Effector CD4-positive, alpha-beta T cell (primary cell): ENCODE results near the gene KLK14.
A peak's percentile ranks its signal among the peaks of the same experiment; 100 is the strongest.

ENCODE experiments used
- DNase-seq: peaks from one replicate; pipeline ENCODE4 v3.0.0-alpha.2; 2020

The KLK14 gene

GRCh38 chr19:51108066-51108804 is 25.5 kb upstream of the KLK14 start, which contains the start of gene CTU1:
Gene CTU1, minus strand, starts transcription at chr19:51108409. Its CDS starts 3,840 bp downstream, at chr19:51104569.
- peak; percentile 97 for DNase-seq

GRCh38 chr19:51107406-51108065 is 24.8 kb upstream of the KLK14 start:
- no peak for DNase-seq

- DNase-seq: no peak
Observed at GRCh38 chr19:51103926-51104341, 21.2 kb upstream of the KLK14 start.

- no peak for DNase-seq
Observed at GRCh38 chr19:51102991-51103390, 20.3 kb upstream of the KLK14 start.

- DNase-seq: no peak
Observed at GRCh38 chr19:51101171-51101865, 18.6 kb upstream of the KLK14 start.

- DNase-seq: no peak
Observed at GRCh38 chr19:51100601-51101000, 17.9 kb upstream of the KLK14 start.

GRCh38 chr19:51099047-51099382 is 16.3 kb upstream of the KLK14 start:
- DNase-seq: no peak

GRCh38 chr19:51098365-51099046 is 15.8 kb upstream of the KLK14 start:
- DNase-seq: no peak

GRCh38 chr19:51097796-51098195 is 15.1 kb upstream of the KLK14 start:
- DNase-seq: no peak

GRCh38 chr19:51097166-51097738 is 14.6 kb upstream of the KLK14 start:
- peak; percentile 65 for DNase-seq

GRCh38 chr19:51096473-51097165 is 13.9 kb upstream of the KLK14 start:
- DNase-seq: no peak

- peak; percentile 12 for DNase-seq
Observed at GRCh38 chr19:51094696-51095279, 12.1 kb upstream of the KLK14 start.

GRCh38 chr19:51093510-51094345 is 11.0 kb upstream of the KLK14 start:
- DNase-seq: no peak

GRCh38 chr19:51093101-51093500 is 10.4 kb upstream of the KLK14 start:
- no peak for DNase-seq

- no peak for DNase-seq
Observed at GRCh38 chr19:51091895-51092873, 9.5 kb upstream of the KLK14 start.

- DNase-seq: no peak
Observed at GRCh38 chr19:51091126-51091525, 8.4 kb upstream of the KLK14 start.

- no peak for DNase-seq
Observed at GRCh38 chr19:51090471-51090870, 7.8 kb upstream of the KLK14 start.

GRCh38 chr19:51089786-51090185 is 7.1 kb upstream of the KLK14 start:
- no peak for DNase-seq

GRCh38 chr19:51086153-51086850 is 3.6 kb upstream of the KLK14 start:
- no peak for DNase-seq
